Neuronal stem cell (in vitro differentiated cells): ENCODE measurements around the gene LRRC27.

Experiments used
- DNase-seq: peaks from one replicate; pipeline ENCODE4 v3.0.0-alpha.2; 2013; ENCODE audit warnings: low spot score
- H2AFZ ChIP-seq: one replicate; pipeline ENCODE4 v1.6.1; 2013; ENCODE audit warnings: mild to moderate bottlenecking, low read length, inconsistent platforms
- H2AK5ac ChIP-seq: 2 replicates; pipeline ENCODE4 v1.6.1; 2013; ENCODE audit warnings: low read depth, mild to moderate bottlenecking, inconsistent platforms, low read length, moderate library complexity, mixed read lengths
- H2BK120ac ChIP-seq: 2 replicates; pipeline ENCODE4 v1.6.1; 2013; ENCODE audit warnings: low read depth, mild to moderate bottlenecking, inconsistent platforms, low read length, moderate library complexity, mixed read lengths
- H2BK12ac ChIP-seq: one replicate; pipeline ENCODE4 v1.6.1; 2013; ENCODE audit warnings: low read length, inconsistent platforms
- H2BK15ac ChIP-seq: 2 replicates; pipeline ENCODE4 v1.6.1; 2013; ENCODE audit warnings: mild to moderate bottlenecking, low read length, inconsistent platforms, mixed read lengths
- H2BK5ac ChIP-seq: one replicate; pipeline ENCODE4 v1.6.1; 2013; ENCODE audit warnings: inconsistent platforms, mild to moderate bottlenecking, low read length, moderate library complexity
- H3K14ac ChIP-seq: one replicate; pipeline ENCODE4 v1.6.1; 2013; ENCODE audit warnings: low read length, inconsistent platforms
- H3K18ac ChIP-seq: 2 replicates; pipeline ENCODE4 v1.6.1; 2013; ENCODE audit warnings: low read length, inconsistent platforms
- H3K23ac ChIP-seq: 2 replicates; pipeline ENCODE4 v1.6.1; 2013; ENCODE audit warnings: low read depth, mild to moderate bottlenecking, mixed read lengths, low read length, inconsistent platforms; ENCODE audit not compliant: poor library complexity
- H3K27ac ChIP-seq: replicated peaks from 3 replicates; pipeline ENCODE4 v1.5.1; 2013; ENCODE audit warnings: low read length, inconsistent platforms
- H3K27me3 ChIP-seq, 3 experiments: 2 replicates each; pipeline ENCODE4 v1.6.1; 2013; ENCODE audit warnings: low read length in 3 of 3, mild to moderate bottlenecking in 2 of 3, inconsistent platforms in 1 of 3, low read depth in 1 of 3, mixed read lengths in 1 of 3, moderate library complexity in 1 of 3; ENCODE audit not compliant: control insufficient read depth in 3 of 3, insufficient read depth in 3 of 3
- H3K36me3 ChIP-seq, 2 donors: replicated peaks in 1 of 2; 2 replicates each; pipeline ENCODE4 v1.6.1; 2013; ENCODE audit warnings: low read length in 2 of 2; ENCODE audit not compliant: control insufficient read depth in 2 of 2, insufficient read depth in 2 of 2
- H3K4ac ChIP-seq: 2 replicates; pipeline ENCODE4 v1.6.1; 2013; ENCODE audit warnings: inconsistent platforms, mild to moderate bottlenecking, low read length, moderate library complexity
- H3K4me1 ChIP-seq, 2 donors: 1 replicate in 1 of 2; 2 replicates in 1 of 2; pipeline ENCODE4 v1.6.1; 2013; ENCODE audit warnings: low read length in 2 of 2, low read depth in 1 of 2; ENCODE audit not compliant: control insufficient read depth in 2 of 2, insufficient read depth in 1 of 2
- H3K4me2 ChIP-seq: one replicate; pipeline ENCODE4 v1.6.1; 2013; ENCODE audit warnings: mild to moderate bottlenecking, low read length, inconsistent platforms; ENCODE audit not compliant: insufficient read depth, poor library complexity, severe bottlenecking
- H3K4me3 ChIP-seq, 2 donors: 2 replicates each; pipeline ENCODE4 v1.5.1; 2013; ENCODE audit warnings: low read length in 2 of 2, mild to moderate bottlenecking in 2 of 2, inconsistent platforms in 1 of 2, moderate library complexity in 1 of 2
- H3K79me1 ChIP-seq: one replicate; pipeline ENCODE4 v1.6.1; 2013; ENCODE audit warnings: low read depth, mild to moderate bottlenecking, inconsistent platforms, low read length, moderate library complexity
- H3K9ac ChIP-seq: one replicate; pipeline ENCODE4 v1.6.1; 2013; ENCODE audit warnings: mild to moderate bottlenecking, low read depth, low read length, inconsistent platforms; ENCODE audit not compliant: poor library complexity
- H3K9me3 ChIP-seq, 2 donors: replicated peaks in 1 of 2; 2 replicates each; pipeline versions ENCODE3 to v1.6.1; 2013; ENCODE audit warnings: low read length in 2 of 2, mild to moderate bottlenecking in 2 of 2, inconsistent platforms in 1 of 2, low read depth in 1 of 2, mixed read lengths in 1 of 2, moderate library complexity in 1 of 2; ENCODE audit not compliant: control insufficient read depth in 2 of 2, insufficient read depth in 1 of 2
- H4K8ac ChIP-seq: one replicate; pipeline ENCODE4 v1.6.1; 2013; ENCODE audit warnings: low read depth, mild to moderate bottlenecking, inconsistent platforms, low read length, moderate library complexity
- H4K91ac ChIP-seq: one replicate; pipeline ENCODE4 v1.6.1; 2013; ENCODE audit warnings: low read length, low read depth, mild to moderate bottlenecking, inconsistent platforms; ENCODE audit not compliant: poor library complexity
- WGBS, 2 donors: extraction: QIAGEN DNeasy Blood & Tissue Kit; methylation state at CpG; one replicate each; pipeline ENCODE4 v1.1.7; 2013; ENCODE audit warnings: missing lambda C conversion rate in 2 of 2, mixed read lengths in 1 of 2; ENCODE audit not compliant: insufficient read length in 2 of 2, insufficient replicate concordance in 1 of 2; ENCODE audit errors: extremely low coverage in 2 of 2; 5-methylcytosine and 5-hydroxymethylcytosine counted together

The LRRC27 gene

DNA sequence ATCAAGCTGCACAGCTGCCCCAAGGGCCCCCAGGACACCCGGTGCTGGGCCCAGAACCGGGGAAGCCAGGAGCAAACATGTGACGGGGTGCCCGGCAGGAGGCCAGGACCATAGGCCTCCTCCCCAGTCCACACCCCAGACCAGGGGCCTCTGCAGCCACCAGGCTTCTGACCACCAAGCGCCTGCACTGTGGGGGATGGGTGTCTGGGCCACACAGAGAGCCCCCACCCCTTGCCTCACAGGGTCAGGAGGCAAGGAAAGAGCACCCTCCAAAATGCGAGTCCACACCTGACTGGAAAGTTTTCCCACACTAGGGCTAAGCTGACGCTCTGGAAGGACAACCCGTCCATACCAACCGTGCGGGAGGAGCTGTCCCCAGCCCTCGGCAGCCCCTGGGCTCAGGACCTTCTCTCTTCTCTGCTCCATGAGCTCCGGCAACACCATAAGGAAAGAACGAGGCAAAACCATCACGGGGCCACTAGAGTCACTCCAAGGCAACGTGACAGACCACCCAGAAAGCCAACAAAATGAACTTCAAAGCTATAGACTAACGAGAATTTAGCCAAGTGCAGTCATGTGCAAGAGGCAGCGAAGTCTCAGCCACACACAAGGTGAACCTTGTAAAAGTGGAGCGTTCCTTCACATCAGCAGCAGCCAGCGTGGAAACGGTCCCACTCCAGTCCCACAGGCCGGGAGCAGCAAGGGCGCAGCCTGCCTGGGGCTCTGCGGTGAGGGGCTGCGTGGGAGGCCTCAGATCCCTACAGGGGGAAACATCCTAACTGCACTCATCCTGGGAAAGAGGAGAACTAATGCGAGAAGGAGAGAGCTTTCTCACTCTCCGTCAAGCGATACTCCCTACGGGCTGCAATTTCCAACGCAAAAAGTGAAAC is 29.3 kb upstream of the LRRC27 start:
- Histone ChIP-seq H2BK12ac (no peak overlapping the region), H3K18ac (no peak overlapping the region), H3K4ac (no peak overlapping the region), H3K27me3 (peaks cover 0 to 13% (median 0%) of the 10 kb centered on the region in 3 experiments), H2BK5ac (no peak overlapping the region), H3K4me1 (peaks cover 0 to 14% of the 10 kb centered on the region in 2 donors), H3K9ac (no peak overlapping the region), H2BK120ac (no peak overlapping the region), H3K9me3 (peaks cover 8 to 11% of the 10 kb centered on the region in 2 donors), H3K23ac (no peak overlapping the region), H3K14ac (no peak overlapping the region), H2AK5ac (no peak overlapping the region), H2AFZ (no peak overlapping the region), H4K8ac (no peak overlapping the region), H3K4me2 (no peak overlapping the region), H2BK15ac (no peak overlapping the region), H3K27ac (no peak overlapping the region), H4K91ac (no peak overlapping the region), H3K4me3 (no peak overlapping the region), H3K36me3 (peaks cover 0 to 3% of the 10 kb centered on the region in 2 donors), H3K79me1 (no peaks in the 10 kb centered on the region)
- DNase-seq = no peak
- no CpG with 5 or more reads among the region's 29 CpGs for WGBS, 2 donors

DNA sequence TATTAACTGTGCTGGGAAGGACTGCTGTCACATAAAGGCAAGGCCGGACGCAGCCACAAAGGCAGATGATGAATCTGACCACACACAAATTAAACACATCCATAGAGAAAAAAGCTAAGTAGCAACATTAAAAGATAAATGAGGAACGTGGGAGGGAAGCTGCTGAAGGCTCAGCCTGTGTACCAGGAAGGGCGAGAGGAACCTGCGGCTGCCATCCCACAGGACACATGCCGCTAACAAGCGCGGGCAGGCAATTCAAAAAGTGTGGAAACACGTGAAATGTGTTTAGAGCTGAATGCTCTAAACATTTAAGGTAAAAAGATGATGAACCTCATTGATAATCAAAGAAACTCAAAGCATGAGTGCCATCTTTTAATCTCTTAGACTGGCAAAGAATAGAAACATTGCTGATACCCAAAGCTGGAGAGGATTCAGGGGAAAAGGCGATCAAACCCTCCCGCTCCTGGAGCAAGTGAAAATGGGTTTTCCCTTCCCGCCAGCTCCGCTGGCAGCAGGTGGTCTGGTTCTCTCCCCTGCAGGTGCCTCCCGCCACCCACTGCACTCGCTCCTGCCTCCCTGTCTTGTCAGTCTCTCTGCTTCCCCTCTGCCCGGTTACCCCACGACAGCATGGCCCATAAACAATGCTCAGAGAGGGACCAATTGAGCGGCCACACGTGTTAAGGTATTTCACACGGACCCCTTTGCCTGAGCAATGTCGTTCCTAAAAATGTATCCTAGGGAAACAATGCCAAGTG is 28.5 kb upstream of the LRRC27 start:
- no peak overlapping the region for H2BK12ac ChIP-seq
- H3K18ac ChIP-seq = peak overlapping the region; percentile 40
- H3K27me3 ChIP-seq = peaks cover 0 to 14% (median 0%) of the 10 kb centered on the region in 3 experiments
- H3K36me3 ChIP-seq = peaks cover 0 to 3% of the 10 kb centered on the region in 2 donors
- no peak overlapping the region for H2AK5ac ChIP-seq
- no peaks in the 10 kb centered on the region for H3K79me1 ChIP-seq
- H3K23ac ChIP-seq = no peak overlapping the region
- H4K91ac ChIP-seq = no peak overlapping the region
- DNase-seq = no peak
- no peak overlapping the region for H2AFZ ChIP-seq
- no peak overlapping the region for H2BK15ac ChIP-seq
- no CpG with 5 or more reads among the region's 21 CpGs for WGBS, 2 donors
- H3K4me3 ChIP-seq = no peak overlapping the region
- H2BK5ac ChIP-seq = no peak overlapping the region
- H2BK120ac ChIP-seq = no peak overlapping the region
- H3K9ac ChIP-seq = peak overlapping the region; percentile 6
- no peak overlapping the region for H3K4me2 ChIP-seq
- peaks cover under 1 to 6% of the 10 kb centered on the region in 2 donors for H3K4me1 ChIP-seq
- no peak overlapping the region for H3K4ac ChIP-seq
- H3K9me3 ChIP-seq = peaks cover 8 to 11% of the 10 kb centered on the region in 2 donors
- H4K8ac ChIP-seq = no peak overlapping the region
- no peak overlapping the region for H3K14ac ChIP-seq
- no peak overlapping the region for H3K27ac ChIP-seq

DNA sequence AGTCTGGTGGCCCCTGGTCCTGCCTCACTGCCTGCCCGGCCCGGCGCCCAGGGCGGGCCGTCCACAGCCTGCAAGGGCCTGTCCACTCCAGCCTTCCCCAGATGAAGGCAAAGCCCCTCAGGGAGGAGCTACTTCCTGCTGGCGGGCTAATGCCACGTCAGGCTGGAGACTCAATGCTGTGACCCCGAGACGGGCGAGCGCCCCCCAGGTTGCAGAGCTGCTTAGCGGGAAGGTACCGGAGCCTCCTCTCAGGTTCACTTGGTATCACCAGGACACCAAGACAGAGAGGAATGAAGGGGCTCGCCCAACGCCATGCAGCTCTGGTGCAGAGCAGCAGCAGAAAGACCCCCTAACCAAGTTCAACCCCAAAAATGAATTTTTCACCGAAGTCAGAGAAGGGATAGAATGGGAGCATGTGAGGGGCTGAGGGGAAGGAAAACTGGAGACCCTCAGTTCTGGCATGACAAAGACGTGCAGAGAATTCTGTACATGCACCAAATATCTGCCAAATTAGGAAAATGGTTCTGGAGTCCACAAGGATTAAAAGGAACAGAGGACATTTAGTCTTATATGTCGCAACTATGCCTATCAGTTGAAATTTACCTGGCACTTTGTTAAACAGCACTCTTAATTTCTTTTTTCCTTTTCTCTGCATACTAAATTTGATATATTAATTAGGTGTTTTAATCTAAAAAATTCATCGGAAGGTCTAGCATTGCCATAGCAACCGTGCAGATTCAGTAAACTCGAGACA is 27.1 kb upstream of the LRRC27 start:
- no peak overlapping the region for H3K27ac ChIP-seq
- H3K79me1 ChIP-seq = no peaks in the 10 kb centered on the region
- H3K4me2 ChIP-seq = no peak overlapping the region
- no peak overlapping the region for H2BK12ac ChIP-seq
- no peak overlapping the region for H2BK5ac ChIP-seq
- H2AK5ac ChIP-seq = no peak overlapping the region
- H2BK120ac ChIP-seq = no peak overlapping the region
- H3K18ac ChIP-seq = no peak overlapping the region
- no peak overlapping the region for H4K91ac ChIP-seq
- H3K23ac ChIP-seq = no peak overlapping the region
- H3K4ac ChIP-seq = no peak overlapping the region
- H3K14ac ChIP-seq = no peak overlapping the region
- no peak for DNase-seq
- H3K36me3 ChIP-seq = peaks cover 0 to 3% of the 10 kb centered on the region in 2 donors
- H2BK15ac ChIP-seq = no peak overlapping the region
- H2AFZ ChIP-seq = no peak overlapping the region
- H4K8ac ChIP-seq = no peak overlapping the region
- H3K9me3 ChIP-seq = peaks cover 8 to 11% of the 10 kb centered on the region in 2 donors
- peaks cover 8% of the 10 kb centered on the region in 2 donors for H3K4me1 ChIP-seq
- H3K27me3 ChIP-seq = peaks cover 7 to 27% (median 8%) of the 10 kb centered on the region in 3 experiments
- no peak overlapping the region for H3K4me3 ChIP-seq
- WGBS, 2 donors = no CpG with 5 or more reads among the region's 21 CpGs
- H3K9ac ChIP-seq = peak overlapping the region; percentile 27
